Activated gamma-delta T cell treated with anti-CD3 and anti-CD28 coated beads, Interleukin-2, amount 50 U/mL, for 16 hours (primary cell): ENCODE data around the gene ZIC3.

Experiments used
- DNase-seq: peaks from one replicate; pipeline ENCODE4 v3.0.0-alpha.2; 2020; ENCODE audit warnings: low read depth

The ZIC3 gene

DNA sequence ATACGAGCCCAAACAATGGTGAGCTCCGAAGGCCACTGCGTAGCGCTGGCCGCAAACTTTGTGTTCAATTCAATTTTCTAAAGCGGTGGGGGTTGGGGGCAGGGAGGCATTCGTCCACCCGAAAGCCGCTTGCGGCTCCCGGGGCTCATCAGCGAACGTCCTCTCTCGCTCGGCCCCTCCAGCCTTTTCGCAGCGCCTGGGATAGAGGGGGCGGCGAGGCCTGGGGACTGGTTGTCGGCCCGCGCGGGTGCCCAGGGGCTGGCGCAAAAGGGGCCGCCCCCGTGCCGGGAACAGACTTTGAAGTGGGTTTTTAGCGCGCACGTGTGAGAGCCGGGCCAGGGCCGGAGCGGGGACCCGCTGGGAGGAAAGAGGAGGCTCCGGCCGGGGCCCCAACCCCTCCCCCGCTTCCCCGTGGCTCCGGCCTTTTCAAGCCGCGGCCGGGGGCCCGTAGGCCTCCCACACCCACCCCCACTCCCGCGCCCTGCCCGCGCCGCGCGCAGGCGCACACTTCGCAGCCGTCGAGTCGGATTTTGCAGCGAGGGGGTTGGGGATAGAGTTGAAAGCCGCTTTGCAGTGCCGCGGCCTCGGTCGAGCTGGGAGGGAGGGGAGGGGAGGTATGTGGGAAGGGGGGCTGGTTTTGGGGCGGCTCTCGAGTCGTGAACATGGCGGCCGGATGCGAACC lies 8.3 kb downstream of the ZIC3 start:
- DNase-seq: no peak

DNA sequence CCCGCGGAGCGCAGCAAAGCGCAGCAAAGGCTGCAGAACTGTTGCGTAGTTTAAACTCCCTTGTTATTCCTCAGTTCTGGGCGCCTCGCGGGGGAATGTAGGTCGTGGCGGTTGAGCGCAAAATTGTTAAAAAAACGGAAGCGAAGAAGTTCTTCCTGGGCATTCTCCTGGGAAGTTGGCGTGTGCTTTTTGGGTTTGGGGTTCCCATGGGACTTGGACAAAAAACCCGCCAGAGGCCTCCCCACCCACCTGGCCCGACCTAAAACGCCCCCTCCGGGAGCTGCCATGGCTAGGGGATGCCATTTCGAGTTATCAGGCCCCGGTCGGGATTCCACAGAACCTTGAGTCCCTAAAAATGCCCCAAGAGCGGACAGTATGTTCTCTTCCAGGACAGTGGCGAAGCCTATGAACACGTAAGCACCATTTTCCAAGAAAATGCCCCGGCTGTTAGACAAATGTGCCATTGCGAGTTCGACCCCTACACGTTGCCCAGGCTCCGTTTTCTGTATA lies 8.9 kb downstream of the ZIC3 start:
- DNase-seq: no peak

DNA sequence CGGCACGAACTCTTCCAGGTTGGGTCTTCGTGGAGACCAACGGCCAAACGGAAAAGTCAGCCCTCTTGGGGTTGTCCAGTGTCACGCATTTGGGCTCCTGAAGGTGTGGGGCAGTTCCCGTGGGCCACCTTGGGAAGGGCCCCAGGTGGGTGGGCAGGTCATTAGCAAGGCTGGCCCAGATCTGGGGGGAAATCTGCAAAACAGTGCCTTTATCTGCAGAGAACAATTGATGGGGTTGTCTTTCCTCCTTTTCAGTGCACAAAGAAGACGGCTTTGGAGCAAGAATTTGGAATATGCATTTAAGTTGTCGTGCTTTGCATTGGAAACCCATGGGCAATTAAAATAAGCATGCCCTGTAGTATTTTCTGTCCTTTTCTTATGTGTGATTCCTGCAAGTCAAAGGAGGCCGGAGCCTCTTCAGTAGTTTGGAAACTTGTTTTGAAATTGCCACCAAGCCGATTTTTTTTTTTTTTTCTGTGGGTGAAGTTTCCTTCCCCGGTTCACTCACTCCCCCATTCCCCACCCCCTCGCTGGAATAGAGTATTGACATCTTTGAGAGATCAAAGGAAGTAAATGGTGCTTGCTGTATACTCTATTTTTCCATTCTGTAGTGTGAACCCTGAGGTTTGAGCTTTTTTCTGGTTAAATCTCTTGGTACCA lies 9.8 kb downstream of the ZIC3 start:
- DNase-seq: no peak

DNA sequence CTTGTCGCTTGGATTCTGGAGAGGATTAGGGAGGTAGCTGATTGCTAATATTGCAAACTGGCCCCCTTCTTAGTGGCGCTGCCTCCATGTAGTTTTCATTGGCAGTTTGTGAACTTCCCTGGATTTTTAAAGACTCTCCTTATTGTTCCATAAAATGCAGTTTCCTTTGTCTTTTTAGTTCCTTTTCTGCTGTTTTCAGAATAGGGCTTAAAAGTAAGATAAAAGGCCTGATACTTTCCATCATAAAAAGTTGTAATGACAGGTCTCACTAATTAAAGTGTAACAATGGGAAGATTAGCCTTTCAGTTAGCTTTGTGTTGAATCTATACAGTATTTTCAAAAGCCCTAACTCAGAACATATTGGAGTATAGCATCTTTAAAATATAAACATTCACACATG lies 21.2 kb downstream of the ZIC3 start:
- no peak for DNase-seq

DNA sequence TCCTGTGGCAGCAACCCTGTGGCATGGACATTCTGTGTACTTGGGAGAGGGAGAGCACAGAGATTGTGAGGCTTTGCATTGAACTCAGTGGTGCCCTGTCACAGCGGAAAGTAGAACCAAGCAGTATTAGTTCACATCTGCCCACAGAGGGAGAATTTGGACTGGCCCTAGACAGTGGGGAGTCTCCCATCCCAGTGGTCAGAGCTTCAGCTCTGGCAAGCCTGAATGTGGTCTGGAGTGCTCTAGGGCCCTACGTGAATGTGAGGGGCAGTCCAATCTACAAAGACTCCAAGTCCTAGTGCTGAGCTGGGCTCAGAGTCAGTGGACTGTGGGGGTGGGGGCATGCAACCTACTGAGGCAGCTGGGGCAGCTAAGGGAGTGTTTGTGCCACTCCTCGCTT lies 34.8 kb downstream of the ZIC3 start:
- no peak for DNase-seq
